Sigmoid colon (tissue), 7 donors: ENCODE measurements around the gene WDFY4. TPM values are rescaled to one million over a fixed set of nuclear protein-coding genes. Genes with fewer than 3 reads are reported as not detected.

Experiments
- DNase-seq: peaks from one replicate; pipeline ENCODE4 v3.0.0-alpha.2; 2019
- H3K27ac ChIP-seq, 4 donors: fragments of 200-600 bp; sonication (generic); one replicate each; pipeline ENCODE4 v1.5.1; 2016 to 2019; ENCODE audit warnings: mild to moderate bottlenecking in 1 of 4
- H3K27me3 ChIP-seq, 3 donors: fragments of 200-600 bp; sonication (generic); one replicate each; pipeline ENCODE4 v1.5.1; 2019; ENCODE audit warnings: mild to moderate bottlenecking in 1 of 3
- H3K36me3 ChIP-seq, 4 donors: fragments of 200-600 bp; sonication (generic); one replicate each; pipeline ENCODE4 v1.5.1; 2016 to 2019
- H3K4me1 ChIP-seq, 4 donors: fragments of 200-600 bp; sonication (generic); one replicate each; pipeline ENCODE4 v1.5.1; 2017 to 2019
- H3K4me3 ChIP-seq, 4 donors: fragments of 200-600 bp; sonication (generic); one replicate each; pipeline ENCODE4 v1.5.1; 2017 to 2019; ENCODE audit warnings: mild to moderate bottlenecking in 2 of 4, moderate library complexity in 1 of 4
- H3K9me3 ChIP-seq, 4 donors: fragments of 200-600 bp in 3 of 4; sonication (generic) in 3 of 4; one replicate each; pipeline versions ENCODE4 v1.5.1 to v1.6.1; 2013 to 2019
- EP300 ChIP-seq, 4 donors: sonication (generic); formaldehyde crosslinking; IDR thresholded peaks; one replicate each; pipeline ENCODE4 v1.6.1; 2017; ENCODE audit warnings: antibody characterized with exemption in 4 of 4
- POLR2A ChIP-seq, 2 donors: fragments of 450-650 bp; IDR thresholded peaks; one replicate each; pipeline ENCODE4 v1.6.1; 2016; ENCODE audit warnings: antibody characterized with exemption in 2 of 2, mild to moderate bottlenecking in 2 of 2, moderate library complexity in 2 of 2
- POLR2AphosphoS5 ChIP-seq, 4 donors: sonication (generic); formaldehyde crosslinking; IDR thresholded peaks; one replicate each; pipeline ENCODE4 v1.6.1; 2017; ENCODE audit warnings: antibody characterized with exemption in 4 of 4
- WGBS, 2 donors: extraction: QIAGEN DNeasy Blood & Tissue Kit; methylation state at CpG; one replicate each; pipeline ENCODE4 v1.1.7; 2013; 5-methylcytosine and 5-hydroxymethylcytosine counted together
- intact Hi-C: fragments of 100-400 bp; cut with DNase I; formaldehyde crosslinking; loops from one replicate; pipeline ENCODE4 v1.15.1; 2023
- polyA plus RNA-seq, 3 donors: library from polyadenylated mRNA; stranded (reverse); fragments of 200-250 nt; gene quantifications; one replicate each; pipeline ENCODE4 v1.2.3, GENCODE V29; 2013
- total RNA-seq, 4 donors: library from RNA; depleted of rRNA; stranded (reverse); fragments of >200 nt; gene quantifications; one replicate each; pipeline ENCODE4 v1.1.0, GENCODE V29; 2016
- TF ChIP-seq, protein P1 (sequence below), 4 experiments: fragments of 450-650 bp in 3 of 4; fragments of 200-600 bp in 1 of 4; IDR thresholded peaks; one replicate each; pipeline ENCODE4 v1.5.1; 2016 to 2019; ENCODE audit warnings: antibody characterized with exemption in 4 of 4, mild to moderate bottlenecking in 3 of 4, moderate library complexity in 2 of 4
- donor health status: healthy with polysubstance abuse.
- donor health status: Bipolar disorder and iron deficiency.
- donor health status: healthy.

Gene WDFY4
- total and polyA plus RNA-seq, 7 donors: 0.60 to 18.6 (median 2.5) TPM

DNA sequence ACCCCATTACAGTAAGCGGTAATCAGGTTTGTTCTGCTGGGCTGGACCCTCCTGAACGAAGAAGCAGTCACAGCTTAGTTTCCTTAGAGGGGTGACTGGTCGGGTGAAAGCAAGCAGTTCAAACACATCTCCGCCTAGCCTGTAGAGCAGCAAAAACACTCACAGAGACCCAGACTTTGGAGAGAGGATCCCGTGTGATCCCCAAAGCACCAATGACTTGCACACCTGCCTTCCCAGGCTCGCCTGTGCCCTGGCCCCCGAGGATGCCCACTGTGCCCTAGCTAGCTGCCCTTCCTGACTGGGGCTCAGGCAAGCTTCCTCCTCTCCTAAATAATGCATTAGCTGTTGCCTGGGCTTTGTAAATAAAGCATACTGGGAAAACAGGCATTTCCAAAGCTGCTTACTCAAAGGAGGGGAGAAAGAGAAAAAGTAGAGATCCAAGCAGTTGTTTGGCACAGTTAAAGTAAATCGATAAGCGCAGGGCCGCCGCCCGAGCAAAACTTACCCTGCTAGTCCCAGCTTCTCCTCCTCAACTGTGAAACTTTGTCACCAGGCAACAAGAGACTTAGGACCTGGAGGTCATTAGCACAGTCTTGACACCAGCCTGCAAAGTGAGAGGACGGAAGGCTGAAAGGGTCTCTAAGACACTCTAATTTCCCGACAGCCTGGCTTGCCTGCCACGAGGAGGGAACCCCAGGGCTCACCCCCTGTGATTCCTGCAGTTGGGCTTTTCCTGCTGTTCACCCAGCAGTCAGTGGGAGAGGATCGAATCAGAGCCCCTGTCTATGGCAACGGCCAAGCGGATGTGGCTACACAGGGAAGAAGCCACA, 250.2 kb downstream of the WDFY4 start:
- Histone ChIP-seq H3K27me3 (no peaks in the 10 kb centered on the region), H3K4me1 (no peaks in the 10 kb centered on the region), H3K36me3 (no peaks in the 10 kb centered on the region), H3K9me3 (no peaks in the 10 kb centered on the region), H3K27ac (no peak overlapping the region), H3K4me3 (no peak overlapping the region)
- 37 to 66% methylated on average over 18 of the region's 18 CpGs for WGBS, 2 donors
- no peak for DNase-seq
- intact Hi-C loops: no loop called here
- TF ChIP-seq POLR2A (IDR thresholded peaks at IDR 0.05) (no peak), POLR2AphosphoS5 (IDR thresholded peaks at IDR 0.05) (no peak), EP300 (IDR thresholded peaks at IDR 0.05) (no peak)
- TF ChIP-seq, protein P1, sequence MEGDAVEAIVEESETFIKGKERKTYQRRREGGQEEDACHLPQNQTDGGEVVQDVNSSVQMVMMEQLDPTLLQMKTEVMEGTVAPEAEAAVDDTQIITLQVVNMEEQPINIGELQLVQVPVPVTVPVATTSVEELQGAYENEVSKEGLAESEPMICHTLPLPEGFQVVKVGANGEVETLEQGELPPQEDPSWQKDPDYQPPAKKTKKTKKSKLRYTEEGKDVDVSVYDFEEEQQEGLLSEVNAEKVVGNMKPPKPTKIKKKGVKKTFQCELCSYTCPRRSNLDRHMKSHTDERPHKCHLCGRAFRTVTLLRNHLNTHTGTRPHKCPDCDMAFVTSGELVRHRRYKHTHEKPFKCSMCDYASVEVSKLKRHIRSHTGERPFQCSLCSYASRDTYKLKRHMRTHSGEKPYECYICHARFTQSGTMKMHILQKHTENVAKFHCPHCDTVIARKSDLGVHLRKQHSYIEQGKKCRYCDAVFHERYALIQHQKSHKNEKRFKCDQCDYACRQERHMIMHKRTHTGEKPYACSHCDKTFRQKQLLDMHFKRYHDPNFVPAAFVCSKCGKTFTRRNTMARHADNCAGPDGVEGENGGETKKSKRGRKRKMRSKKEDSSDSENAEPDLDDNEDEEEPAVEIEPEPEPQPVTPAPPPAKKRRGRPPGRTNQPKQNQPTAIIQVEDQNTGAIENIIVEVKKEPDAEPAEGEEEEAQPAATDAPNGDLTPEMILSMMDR (IDR thresholded peaks at IDR 0.05): no peak

DNA sequence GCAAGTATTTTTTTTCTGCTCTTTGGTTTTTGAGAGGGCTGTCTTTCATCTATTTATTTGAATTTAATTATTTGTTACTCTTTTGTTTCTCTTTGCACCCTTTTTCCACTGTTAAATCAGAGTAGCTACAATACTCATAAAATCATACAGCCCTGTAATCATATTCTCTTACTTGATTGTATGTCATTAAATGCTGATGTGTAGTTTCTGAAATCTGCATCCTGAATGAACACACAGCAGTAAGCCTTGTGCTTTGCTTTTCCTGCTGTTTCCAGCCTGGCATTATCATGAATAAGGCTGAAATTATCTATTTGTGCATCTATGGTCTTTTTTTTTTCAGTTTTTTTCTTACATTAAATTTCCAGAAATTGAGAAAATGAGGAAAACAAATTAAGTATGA, 250.9 kb downstream of the WDFY4 start:
- intact Hi-C loops: no loop called here
- Histone ChIP-seq H3K4me3 (no peak overlapping the region), H3K27me3 (no peaks in the 10 kb centered on the region), H3K27ac (no peak overlapping the region), H3K36me3 (no peaks in the 10 kb centered on the region), H3K4me1 (no peaks in the 10 kb centered on the region), H3K9me3 (no peaks in the 10 kb centered on the region)
- TF ChIP-seq POLR2AphosphoS5 (IDR thresholded peaks at IDR 0.05) (no peak), POLR2A (IDR thresholded peaks at IDR 0.05) (no peak), EP300 (IDR thresholded peaks at IDR 0.05) (no peak)
- TF ChIP-seq, protein P1 (IDR thresholded peaks at IDR 0.05): no peak
- DNase-seq: no peak

GRCh38 chr10:48937796-48938195, 253.1 kb downstream of the WDFY4 start:
- no peak for DNase-seq
- Histone ChIP-seq H3K27ac (no peak overlapping the region), H3K9me3 (no peaks in the 10 kb centered on the region), H3K36me3 (no peaks in the 10 kb centered on the region), H3K27me3 (no peaks in the 10 kb centered on the region), H3K4me1 (no peaks in the 10 kb centered on the region), H3K4me3 (no peak overlapping the region)
- TF ChIP-seq POLR2AphosphoS5 (IDR thresholded peaks at IDR 0.05): no peak
- 94 to 96% methylated on average over 3 of the region's 3 CpGs for WGBS, 2 donors
- intact Hi-C loops: no loop called here

DNA sequence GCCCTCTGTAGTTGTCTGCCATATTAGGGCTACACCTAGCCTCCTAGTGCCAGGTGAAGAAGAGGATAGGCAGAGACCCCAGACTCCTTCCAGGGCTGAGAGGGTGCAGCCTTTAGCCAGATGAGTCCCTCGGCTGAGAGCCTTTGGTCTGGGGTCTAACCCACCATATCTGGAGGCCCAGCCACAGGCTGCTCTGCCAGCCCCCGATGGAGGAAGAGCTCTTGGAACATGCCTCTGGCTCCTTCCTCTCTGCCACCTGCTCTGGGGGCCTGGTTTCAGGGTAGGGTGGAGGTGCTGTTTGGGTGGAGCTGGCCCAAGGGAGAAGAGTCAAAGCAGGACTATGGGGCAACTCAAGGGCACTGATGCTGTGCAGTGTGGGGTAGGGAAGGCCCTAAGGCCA, 253.6 kb downstream of the WDFY4 start:
- Histone ChIP-seq H3K36me3 (no peaks in the 10 kb centered on the region), H3K4me3 (no peak overlapping the region), H3K27me3 (no peaks in the 10 kb centered on the region), H3K27ac (no peak overlapping the region), H3K4me1 (no peaks in the 10 kb centered on the region), H3K9me3 (no peaks in the 10 kb centered on the region)
- intact Hi-C loops: no loop called here
- no peak for DNase-seq
- WGBS, 2 donors: 89 to 90% methylated on average over 2 of the region's 2 CpGs
- TF ChIP-seq POLR2A (IDR thresholded peaks at IDR 0.05): no peak
- TF ChIP-seq POLR2AphosphoS5 (IDR thresholded peaks at IDR 0.05): no peak
- TF ChIP-seq EP300 (IDR thresholded peaks at IDR 0.05): no peak
- TF ChIP-seq, protein P1 (IDR thresholded peaks at IDR 0.05): no peak

DNA sequence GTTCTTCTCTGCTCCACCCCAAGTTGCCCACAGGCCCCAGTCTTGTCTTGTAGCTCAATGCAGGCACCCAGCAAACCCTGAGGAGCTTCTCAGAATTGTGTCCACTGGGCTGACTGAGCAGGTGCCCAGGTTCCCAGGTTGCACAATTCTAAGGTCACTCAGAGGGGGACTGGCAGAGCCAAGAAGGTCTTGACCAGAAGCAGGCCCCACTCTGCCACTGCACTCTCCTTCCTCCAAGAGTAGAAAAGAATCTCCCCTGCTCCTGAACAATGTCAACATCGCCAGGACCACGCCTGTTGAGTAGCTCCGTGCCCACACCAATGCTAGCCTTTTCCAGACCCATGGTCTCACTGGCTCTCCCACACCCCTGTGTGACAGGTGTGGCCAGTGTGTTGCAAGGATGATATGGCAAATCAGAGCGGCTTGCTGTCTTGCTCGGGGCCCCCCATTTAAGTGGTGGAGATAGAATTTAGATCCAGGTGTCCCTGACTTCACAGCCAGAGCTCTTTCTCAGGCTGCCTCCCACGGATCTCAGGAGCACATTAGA, 254.4 kb downstream of the WDFY4 start:
- 46 to 73% methylated on average over 6 of the region's 6 CpGs for WGBS, 2 donors
- Histone ChIP-seq H3K27ac (no peak overlapping the region), H3K4me1 (no peaks in the 10 kb centered on the region), H3K27me3 (no peaks in the 10 kb centered on the region), H3K36me3 (no peaks in the 10 kb centered on the region), H3K4me3 (no peak overlapping the region), H3K9me3 (no peaks in the 10 kb centered on the region)
- TF ChIP-seq, protein P1 (IDR thresholded peaks at IDR 0.05): no peak
- no peak for TF ChIP-seq POLR2A (IDR thresholded peaks at IDR 0.05)
- TF ChIP-seq POLR2AphosphoS5 (IDR thresholded peaks at IDR 0.05): no peak
- TF ChIP-seq EP300 (IDR thresholded peaks at IDR 0.05): no peak
- intact Hi-C loops: no loop called here
- no peak for DNase-seq
